Panc1 (cell line): ENCODE measurements around the gene TRNAU1AP. TPM values are rescaled to one million over a fixed set of nuclear protein-coding genes. Genes with fewer than 3 reads are reported as not detected.

Source experiments
- ATAC-seq: fragments of 200-7000 bp; cut with Tn5 transposase; 2 replicates; pipeline ENCODE4 v1.9.1; 2020; ENCODE audit warnings: mild to moderate bottlenecking, moderate library complexity
- BruUV-seq: library from RNA; stranded (reverse); fragments of 400-500 nt; replicated peaks from 2 replicates; lab custom pipeline; 2021; lab: Mats Ljungman, UMichigan
- CTCF ChIA-PET: fragments of 300-600 bp; sonication (Branson Sonifier 250); formaldehyde crosslinking; loops from one replicate; lab custom pipeline; 2022; ENCODE audit warnings: antibody characterized with exemption; lab: Charles Lee
- POLR2A ChIA-PET: fragments of 300-600 bp; sonication (Branson Sonifier 250); formaldehyde crosslinking; loops from one replicate; lab custom pipeline; 2022; ENCODE audit warnings: antibody characterized with exemption; lab: Charles Lee
- DNase-seq: peaks from one replicate; pipeline ENCODE4 v3.0.0-alpha.2; 2010; ENCODE audit warnings: low read depth, low spot score
- H3K27ac ChIP-seq: 2 replicates; pipeline ENCODE4 v1.5.1; 2011; ENCODE audit warnings: mild to moderate bottlenecking, low read length, inconsistent platforms
- H3K27me3 ChIP-seq: fragments of 200-500 bp; sonication (Bioruptor generic); 2 replicates; pipeline ENCODE4 v1.6.0; 2014; ENCODE audit warnings: low read length, inconsistent platforms; ENCODE audit not compliant: control insufficient read depth, insufficient read depth
- H3K36me3 ChIP-seq: fragments of 200-500 bp; sonication (Bioruptor generic); 2 replicates; pipeline ENCODE4 v1.5.1; 2014; ENCODE audit warnings: inconsistent platforms, mild to moderate bottlenecking, low read length, moderate library complexity; ENCODE audit not compliant: control insufficient read depth, insufficient read depth
- H3K4me1 ChIP-seq: 2 replicates; pipeline ENCODE4 v1.5.1; 2011; ENCODE audit warnings: inconsistent platforms, mild to moderate bottlenecking, low read length, moderate library complexity; ENCODE audit not compliant: control insufficient read depth, insufficient read depth
- H3K4me3 ChIP-seq, 2 experiments: 2 replicates each; pipeline ENCODE4 v1.5.1; 2011 to 2012; ENCODE audit warnings: low read depth in 2 of 2, low read length in 2 of 2, mild to moderate bottlenecking in 2 of 2, inconsistent platforms in 1 of 2, moderate library complexity in 1 of 2
- H3K9me3 ChIP-seq: fragments of 200-500 bp; sonication (Bioruptor generic); 2 replicates; pipeline ENCODE4 v1.5.1; 2014; ENCODE audit warnings: low read depth, mild to moderate bottlenecking, inconsistent platforms, low read length, moderate library complexity; ENCODE audit not compliant: control insufficient read depth, insufficient read depth
- POLR2AphosphoS5 ChIP-seq: IDR thresholded peaks from 2 replicates; pipeline ENCODE4 v1.6.1; 2012; ENCODE audit warnings: mild to moderate bottlenecking, low read depth, low read length, moderate library complexity
- REST ChIP-seq, 2 experiments: IDR thresholded peaks; 2 replicates each; pipeline ENCODE4 v1.6.1; 2011 to 2012; ENCODE audit warnings: low read depth in 2 of 2, control low read depth in 1 of 2, low read length in 1 of 2, mild to moderate bottlenecking in 1 of 2, moderate library complexity in 1 of 2; ENCODE audit not compliant: insufficient read depth in 1 of 2
- SIN3A ChIP-seq: IDR thresholded peaks from 2 replicates; pipeline ENCODE4 v1.6.1; 2012; ENCODE audit warnings: low read depth, mild to moderate bottlenecking, low read length, moderate library complexity, borderline replicate concordance; ENCODE audit not compliant: insufficient read depth
- TCF7L2 ChIP-seq: IDR thresholded peaks from 2 replicates; pipeline ENCODE4 v1.6.1; 2011; ENCODE audit warnings: mild to moderate bottlenecking, low read depth, low read length, inconsistent platforms
- in situ Hi-C: cut with HindIII; loops from 2 replicates; pipeline ENCODE4 v1.10.0; 2016; ENCODE audit warnings: low sequenced_read_pairs, low pct_unique_long_range_greater_than_20kb
- intact Hi-C: fragments of 100-400 bp; cut with micrococcal nuclease; formaldehyde crosslinking; loops from one replicate; pipeline ENCODE4 v1.10.0; 2022; ENCODE audit not compliant: unreplicated experiment
- total RNA-seq: library from RNA; stranded (reverse); gene quantifications from one replicate; pipeline ENCODE4 v1.2.1, GENCODE V29; 2021; ENCODE audit not compliant: unreplicated experiment
- TF ChIP-seq, protein P1 (sequence below): fragments of 450-650 bp; IDR thresholded peaks from 2 replicates; pipeline ENCODE4 v1.5.1; 2017; ENCODE audit warnings: mild to moderate bottlenecking

TRNAU1AP gene
- total RNA-seq, 1 experiment from 2014 or later = 39.1 TPM

DNA sequence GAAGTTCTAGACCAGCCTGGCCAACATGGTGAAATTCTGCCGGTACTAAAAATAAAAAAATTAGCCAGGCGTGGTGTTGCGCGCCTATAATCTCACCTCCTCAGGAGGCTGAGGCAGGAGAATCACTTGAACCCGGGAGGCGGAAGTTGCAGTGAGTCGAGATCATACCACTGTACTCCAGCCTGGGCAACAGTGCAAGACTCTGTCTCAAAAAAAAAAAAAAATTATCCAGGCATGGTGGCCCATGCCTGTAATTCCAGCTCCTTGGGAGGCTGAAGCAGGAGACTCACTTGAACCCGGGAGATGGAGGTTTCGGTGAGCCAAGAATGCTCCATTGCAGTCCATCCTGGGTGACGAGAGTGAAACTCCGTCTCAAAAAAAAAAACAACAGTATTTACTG is 20.7 kb downstream of the TRNAU1AP start:
- H3K9me3 ChIP-seq = no peaks in the 10 kb centered on the region
- ChIA-PET CTCF (no interaction called here), POLR2A (interaction anchor here (0.7 kb wide), 1 partner anchor 210 kb away, joined by 8 read pairs; no protein-coding TSS in a partner anchor)
- no peak for ATAC-seq
- BruUV-seq = no TSS peak
- in situ Hi-C loops (no loop called here), intact Hi-C loops (no loop called here)
- no peak for TF ChIP-seq POLR2AphosphoS5
- TF ChIP-seq REST (IDR thresholded peaks at IDR 0.05; ENCODE audit: insufficient read depth in 1 of 2, low read depth in 2 of 2, low read length in 1 of 2) = no peak
- no peak for TF ChIP-seq SIN3A
- no peak for TF ChIP-seq TCF7L2
- TF ChIP-seq, protein P1, sequence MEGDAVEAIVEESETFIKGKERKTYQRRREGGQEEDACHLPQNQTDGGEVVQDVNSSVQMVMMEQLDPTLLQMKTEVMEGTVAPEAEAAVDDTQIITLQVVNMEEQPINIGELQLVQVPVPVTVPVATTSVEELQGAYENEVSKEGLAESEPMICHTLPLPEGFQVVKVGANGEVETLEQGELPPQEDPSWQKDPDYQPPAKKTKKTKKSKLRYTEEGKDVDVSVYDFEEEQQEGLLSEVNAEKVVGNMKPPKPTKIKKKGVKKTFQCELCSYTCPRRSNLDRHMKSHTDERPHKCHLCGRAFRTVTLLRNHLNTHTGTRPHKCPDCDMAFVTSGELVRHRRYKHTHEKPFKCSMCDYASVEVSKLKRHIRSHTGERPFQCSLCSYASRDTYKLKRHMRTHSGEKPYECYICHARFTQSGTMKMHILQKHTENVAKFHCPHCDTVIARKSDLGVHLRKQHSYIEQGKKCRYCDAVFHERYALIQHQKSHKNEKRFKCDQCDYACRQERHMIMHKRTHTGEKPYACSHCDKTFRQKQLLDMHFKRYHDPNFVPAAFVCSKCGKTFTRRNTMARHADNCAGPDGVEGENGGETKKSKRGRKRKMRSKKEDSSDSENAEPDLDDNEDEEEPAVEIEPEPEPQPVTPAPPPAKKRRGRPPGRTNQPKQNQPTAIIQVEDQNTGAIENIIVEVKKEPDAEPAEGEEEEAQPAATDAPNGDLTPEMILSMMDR = no peak
- no peaks in the 10 kb centered on the region for H3K4me1 ChIP-seq
- H3K36me3 ChIP-seq = 0 out of 2 replicates have a peak, but pooled peaks cover 8% of the 10 kb centered on the region
- no peaks in the 10 kb centered on the region for H3K27me3 ChIP-seq
- no peak overlapping the region for H3K4me3 ChIP-seq
- H3K27ac ChIP-seq = no peak overlapping the region
- no peak for DNase-seq

DNA sequence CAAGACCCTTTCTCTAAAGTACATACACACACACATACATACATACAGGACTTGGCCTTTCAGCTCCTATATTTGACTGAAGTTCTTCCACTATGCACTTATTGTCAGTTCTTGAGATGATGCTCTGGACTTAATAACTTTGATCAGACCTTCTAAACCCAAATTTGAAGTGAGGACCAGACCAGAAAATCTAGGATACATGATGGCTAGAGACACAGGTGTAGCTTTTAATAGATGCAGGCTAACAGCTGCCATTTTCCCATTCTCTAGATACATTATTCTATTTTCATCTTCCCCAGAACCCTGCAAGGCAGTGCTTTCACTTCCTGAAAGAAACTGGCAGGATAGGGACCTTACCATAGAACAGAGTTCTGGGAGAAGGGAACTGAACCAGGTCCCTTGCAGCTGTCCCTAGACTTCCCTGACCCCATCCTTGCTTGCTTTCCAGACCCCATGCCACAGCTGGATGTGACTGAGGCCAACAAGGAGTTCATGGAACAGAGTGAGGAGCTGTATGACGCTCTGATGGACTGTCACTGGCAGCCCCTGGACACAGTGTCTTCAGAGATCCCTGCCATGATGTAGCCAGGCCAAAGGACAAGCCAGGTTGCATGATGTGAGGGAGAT is 24.3 kb downstream of the TRNAU1AP start:
- peak; percentile 42 for ATAC-seq
- Histone ChIP-seq H3K9me3 (no peaks in the 10 kb centered on the region), H3K36me3 (peaks cover 15% of the 10 kb centered on the region), H3K27me3 (no peaks in the 10 kb centered on the region), H3K4me1 (peaks cover 4% of the 10 kb centered on the region), H3K27ac (no peak overlapping the region), H3K4me3 (no peak overlapping the region)
- intact Hi-C loops (no loop called here), in situ Hi-C loops (no loop called here)
- ChIA-PET POLR2A (interaction anchor here (0.5 to 0.6 kb wide), 2 partner anchors 12 to 18 kb away, joined by 4 read pairs; no protein-coding TSS in a partner anchor), CTCF (no interaction called here)
- BruUV-seq = no TSS peak
- TF ChIP-seq, protein P1 = no peak
- TF ChIP-seq REST (IDR thresholded peaks at IDR 0.05; ENCODE audit: insufficient read depth in 1 of 2, low read depth in 2 of 2, low read length in 1 of 2) (no peak), POLR2AphosphoS5 (0 out of 2 replicates have a peak, but pooled peaks have one; percentile 21), TCF7L2 (no peak), SIN3A (no peak)
- no peak for DNase-seq
